HG02981 (cell line): ENCODE data around the gene TTLL13.
A peak's percentile ranks its signal among the peaks of the same experiment; 100 is the strongest.

Experiments
- ATAC-seq: cut with Tn5 transposase; IDR thresholded peaks from one replicate; pipeline ENCODE4 v1.9.1; 2021; ENCODE audit warnings: mild to moderate bottlenecking, moderate library complexity; ENCODE audit not compliant: unreplicated experiment

Gene TTLL13, protein sequence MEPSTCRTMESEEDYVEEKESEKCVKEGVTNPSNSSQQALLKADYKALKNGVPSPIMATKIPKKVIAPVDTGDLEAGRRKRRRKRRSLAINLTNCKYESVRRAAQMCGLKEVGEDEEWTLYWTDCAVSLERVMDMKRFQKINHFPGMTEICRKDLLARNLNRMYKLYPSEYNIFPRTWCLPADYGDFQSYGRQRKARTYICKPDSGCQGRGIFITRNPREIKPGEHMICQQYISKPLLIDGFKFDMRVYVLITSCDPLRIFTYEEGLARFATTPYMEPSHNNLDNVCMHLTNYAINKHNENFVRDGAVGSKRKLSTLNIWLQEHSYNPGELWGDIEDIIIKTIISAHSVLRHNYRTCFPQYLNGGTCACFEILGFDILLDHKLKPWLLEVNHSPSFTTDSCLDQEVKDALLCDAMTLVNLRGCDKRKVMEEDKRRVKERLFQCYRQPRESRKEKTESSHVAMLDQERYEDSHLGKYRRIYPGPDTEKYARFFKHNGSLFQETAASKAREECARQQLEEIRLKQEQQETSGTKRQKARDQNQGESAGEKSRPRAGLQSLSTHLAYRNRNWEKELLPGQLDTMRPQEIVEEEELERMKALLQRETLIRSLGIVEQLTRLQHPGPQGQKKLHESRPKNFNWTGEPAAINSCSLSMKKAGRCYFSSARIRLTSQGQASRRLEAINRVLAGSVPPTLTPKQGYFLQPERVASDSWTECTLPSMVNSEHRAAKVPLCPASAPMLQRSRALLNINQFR

DNA sequence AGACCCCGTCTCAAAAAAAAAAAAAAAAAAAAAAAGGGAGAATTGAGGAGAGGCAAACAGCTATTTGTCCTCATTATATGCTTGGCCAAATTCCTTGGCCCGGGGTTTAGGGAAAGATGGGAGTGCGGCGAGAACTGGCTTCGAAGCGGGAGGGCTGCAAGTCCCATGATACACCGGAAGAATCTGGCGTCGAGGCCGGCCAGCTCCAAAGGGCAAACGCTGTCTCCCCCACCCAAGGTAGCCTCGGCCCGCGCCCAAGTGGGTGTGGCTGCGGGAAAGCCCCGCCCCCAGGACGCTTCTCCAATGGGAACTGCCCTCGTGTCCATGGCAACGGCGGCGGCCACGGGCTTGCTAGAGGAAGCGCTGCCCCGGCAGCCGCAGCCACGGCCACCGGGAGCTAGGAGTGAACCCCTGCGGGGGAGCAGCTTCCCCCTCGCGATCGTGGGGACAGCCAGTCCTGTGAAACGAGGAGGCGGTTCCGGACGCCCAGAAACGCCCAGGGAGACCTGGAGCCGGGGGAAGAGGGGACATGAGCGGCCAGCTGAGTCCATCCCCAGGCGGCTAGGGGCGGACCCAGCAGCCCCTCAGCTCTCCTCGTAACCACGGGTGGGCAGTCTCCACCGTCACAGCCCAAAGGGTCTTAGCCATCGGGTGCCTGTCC, at the start of gene TTLL13:
Gene TTLL13, plus strand, starts transcription at position 354 of the 661 bp plus-strand sequence. CDS start 1,075 bp downstream, outside the sequence.
- ATAC-seq = peak; percentile 86

DNA sequence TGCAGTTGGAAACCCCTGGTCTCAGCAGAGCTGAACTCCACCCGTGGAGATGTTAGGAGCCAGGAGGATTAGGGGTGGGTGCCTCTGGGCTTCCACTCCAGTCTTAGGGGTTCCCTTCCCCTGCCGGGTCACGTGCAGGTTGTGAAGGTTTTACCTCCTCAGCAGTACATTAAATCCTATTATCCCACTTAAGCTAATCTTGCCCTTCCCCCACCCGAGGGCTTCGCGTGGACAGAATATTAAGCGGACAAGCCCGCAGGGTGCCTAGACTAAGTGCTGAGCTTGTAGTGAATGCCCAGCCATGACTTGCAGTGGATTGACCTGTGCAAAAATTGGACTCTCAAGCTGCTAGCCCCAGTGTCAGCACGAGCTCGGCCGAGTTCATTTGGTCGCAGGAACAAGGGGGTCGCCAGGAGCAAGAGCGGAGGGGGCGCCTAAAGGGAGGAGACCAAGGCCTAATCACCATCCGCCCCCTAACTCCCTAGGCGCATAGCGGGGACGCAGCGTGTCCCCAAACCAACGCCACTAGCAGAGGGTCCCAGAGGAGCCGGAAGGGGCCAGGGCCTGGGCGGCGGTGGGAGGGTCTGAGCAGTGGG, 48.7 kb upstream of the TTLL13 start:
- peak; percentile 27 for ATAC-seq

DNA sequence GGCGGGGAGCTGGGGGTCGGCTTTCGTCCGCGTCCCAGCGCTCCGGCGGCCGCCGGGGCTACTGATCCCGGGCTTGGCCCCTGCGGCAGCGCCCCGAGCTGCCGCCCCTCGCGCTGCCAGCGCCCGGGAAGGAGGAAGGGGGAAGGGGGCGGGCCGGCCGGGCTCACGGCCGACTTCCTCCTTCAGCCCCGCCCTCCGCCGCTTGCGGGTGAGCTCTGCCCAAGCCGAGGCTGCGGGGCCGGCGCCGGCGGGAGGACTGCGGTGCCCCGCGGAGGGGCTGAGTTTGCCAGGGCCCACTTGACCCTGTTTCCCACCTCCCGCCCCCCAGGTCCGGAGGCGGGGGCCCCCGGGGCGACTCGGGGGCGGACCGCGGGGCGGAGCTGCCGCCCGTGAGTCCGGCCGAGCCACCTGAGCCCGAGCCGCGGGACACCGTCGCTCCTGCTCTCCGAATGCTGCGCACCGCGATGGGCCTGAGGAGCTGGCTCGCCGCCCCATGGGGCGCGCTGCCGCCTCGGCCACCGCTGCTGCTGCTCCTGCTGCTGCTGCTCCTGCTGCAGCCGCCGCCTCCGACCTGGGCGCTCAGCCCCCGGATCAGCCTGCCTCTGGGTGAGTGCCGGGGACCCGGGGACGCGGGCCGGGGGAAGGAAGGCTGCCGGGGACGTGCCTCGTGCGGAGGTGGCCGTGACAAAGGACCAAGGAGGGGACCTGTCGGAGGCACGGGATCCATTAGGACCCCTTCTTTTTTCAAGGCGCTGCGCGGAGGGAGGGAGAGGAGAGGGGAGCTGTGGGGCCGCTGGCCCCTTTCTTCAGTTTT, 48.0 kb upstream of the TTLL13 start, which contains the start of gene SEMA4B:
Gene SEMA4B, plus strand, starts transcription at position 201 of the 814 bp plus-strand sequence. Its CDS starts 249 bp downstream, at position 450.
- ATAC-seq = peak; percentile 73

DNA sequence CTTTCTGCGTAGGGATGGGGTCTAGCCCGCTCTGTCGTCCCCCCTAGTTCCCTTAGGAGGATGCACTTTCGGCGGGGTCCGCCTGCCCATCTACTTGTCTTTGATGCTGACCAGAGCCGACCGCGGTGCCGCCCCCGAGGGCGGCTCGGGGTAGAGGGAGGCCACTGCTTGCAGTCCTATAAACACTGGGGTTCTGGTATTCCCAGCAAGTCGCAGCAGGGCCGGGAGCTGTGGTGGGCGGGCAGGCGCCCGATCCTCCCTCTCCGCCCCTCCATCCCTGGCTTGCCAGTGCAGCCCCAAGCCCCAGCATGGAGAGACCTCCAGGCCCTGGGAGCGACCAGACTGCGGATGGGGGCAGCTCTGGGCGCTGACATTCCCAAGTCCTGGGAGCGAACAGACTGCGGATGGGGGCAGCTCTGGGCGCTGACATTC, 47.4 kb upstream of the TTLL13 start:
- ATAC-seq = no peak

DNA sequence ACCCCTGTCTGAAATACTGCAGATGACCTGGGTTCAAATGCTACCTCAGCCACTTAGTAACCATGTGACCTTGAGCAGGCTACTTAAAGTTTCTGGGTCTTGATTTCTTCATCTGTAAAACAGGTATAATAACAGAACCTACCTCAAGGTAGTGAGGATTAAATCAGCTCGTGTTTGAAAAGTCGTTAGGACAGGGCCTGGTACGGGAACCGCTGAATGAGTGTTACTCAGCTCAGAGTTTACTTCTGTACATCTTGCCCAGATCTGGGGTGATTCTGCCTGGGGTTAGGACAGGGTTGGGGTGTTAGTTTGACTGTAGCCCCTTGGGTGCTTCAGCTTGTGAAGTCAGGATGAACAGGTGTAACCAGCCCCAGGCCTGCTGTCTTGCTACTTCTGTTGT, 46.4 kb upstream of the TTLL13 start:
- ATAC-seq = no peak

DNA sequence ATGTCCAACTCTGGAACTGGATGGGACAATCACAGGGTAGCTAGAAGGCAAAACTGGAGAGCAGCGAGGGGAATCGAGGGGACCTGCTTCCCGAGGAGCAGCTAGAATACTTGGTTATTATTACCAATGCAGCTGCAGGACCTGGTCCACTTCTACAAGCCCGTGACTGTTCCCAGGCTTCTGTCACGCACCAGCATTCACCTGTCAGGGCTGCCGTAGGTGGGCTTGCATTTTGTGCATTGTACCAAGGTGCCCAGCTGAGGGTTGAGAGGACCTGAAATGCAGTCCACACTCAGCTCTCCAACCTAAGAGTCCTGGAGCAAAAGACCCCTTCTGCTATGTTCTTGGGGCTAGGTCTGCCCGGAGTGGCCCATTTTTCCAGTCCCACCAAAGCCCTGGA, 45.9 kb upstream of the TTLL13 start:
- no peak for ATAC-seq

DNA sequence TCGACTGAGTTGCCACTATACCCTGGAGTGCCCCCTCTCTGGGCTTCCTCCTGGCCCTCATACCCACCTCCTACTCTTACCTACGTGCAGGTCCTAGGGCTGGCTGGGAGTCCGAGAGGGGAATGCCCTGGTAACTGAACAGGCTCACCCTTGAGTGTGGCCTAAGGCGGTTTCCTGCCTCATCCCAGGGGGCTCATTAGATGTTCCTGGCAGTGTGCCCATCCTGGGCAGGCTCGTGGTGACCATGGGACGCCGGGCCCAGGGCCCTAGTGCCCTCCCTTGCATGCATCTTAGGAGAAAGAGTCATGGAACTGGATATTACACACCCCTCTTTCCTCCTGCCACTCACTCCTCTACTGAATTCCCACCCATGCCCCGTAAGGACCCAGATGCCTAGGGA, 45.4 kb upstream of the TTLL13 start:
- ATAC-seq = no peak

DNA sequence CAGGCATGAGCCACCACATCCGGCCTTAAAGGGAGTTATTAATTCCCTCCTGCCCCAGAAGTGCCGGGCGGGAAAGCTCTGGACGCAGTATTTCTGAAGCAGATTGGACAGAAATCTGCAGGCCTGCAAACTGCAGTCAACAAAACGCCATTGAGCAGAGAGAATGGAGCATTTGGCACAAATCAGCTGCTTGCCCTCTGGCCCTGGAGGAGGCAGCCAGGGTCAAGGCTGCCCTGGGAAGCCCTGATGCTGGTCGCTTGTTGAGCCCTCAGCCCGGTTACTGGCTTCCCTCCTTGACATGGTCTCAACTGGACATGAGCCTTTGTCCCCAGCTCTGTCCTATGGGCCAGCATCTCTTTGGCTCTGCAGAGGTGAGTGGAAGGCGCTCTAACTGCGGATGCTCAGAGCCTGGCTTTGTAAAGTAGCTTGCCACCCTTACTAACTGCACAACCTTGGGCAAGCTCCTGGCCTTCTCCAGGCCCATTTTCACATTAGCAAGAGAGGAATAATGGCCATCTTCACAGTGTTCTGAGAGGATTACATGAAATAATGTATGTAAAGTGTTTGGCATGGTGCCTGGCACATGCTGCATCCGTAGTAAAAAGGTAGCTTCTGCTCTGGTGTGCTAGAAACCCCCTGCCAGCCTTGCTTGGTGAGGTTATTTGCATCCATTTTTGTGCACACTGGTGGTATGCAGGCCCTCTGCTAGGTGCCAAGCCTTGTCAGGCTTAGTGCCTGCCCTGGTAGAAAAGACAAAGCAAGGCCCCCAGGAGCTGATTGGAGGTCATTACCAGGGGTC, 44.1 kb upstream of the TTLL13 start:
- no peak for ATAC-seq

DNA sequence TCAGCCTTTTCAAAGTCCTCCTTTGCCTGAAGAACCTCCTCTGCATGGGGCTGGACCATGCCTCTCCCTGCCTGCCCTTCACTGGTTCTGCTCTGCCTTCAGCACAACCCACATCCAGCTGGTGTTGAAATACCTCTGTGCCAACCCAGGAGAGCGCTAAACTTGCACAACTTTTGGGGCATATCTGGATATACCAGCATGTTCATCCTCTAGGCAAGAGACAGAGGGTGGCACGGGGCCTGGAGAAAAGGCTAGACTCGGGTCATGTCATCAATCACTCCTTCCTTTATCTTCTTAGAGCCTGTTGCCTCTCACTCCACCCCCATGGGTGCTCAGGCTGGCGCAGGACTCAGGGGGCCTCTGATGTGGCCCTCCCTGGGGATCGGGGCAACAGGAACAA, 43.5 kb upstream of the TTLL13 start:
- ATAC-seq = no peak

DNA sequence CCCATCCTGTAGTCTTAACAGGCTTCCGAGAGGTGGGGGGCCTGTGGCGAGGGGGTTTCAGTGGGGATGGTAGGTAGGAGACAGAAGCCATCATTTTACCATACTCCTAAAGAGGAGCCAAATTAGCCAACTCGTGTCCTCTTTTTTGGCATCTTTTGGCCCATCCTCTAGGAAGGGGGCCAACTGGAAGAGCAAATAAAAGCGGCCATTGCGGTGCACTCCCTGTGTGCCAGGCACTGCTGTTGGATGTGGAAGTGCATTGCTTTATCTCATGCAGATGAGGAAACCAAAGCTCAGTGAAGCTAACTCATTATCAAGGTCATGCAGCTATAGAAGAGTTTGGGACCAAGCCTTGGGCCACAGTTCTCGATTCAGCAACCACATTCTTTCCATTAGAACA, 42.1 kb upstream of the TTLL13 start:
- ATAC-seq = no peak

DNA sequence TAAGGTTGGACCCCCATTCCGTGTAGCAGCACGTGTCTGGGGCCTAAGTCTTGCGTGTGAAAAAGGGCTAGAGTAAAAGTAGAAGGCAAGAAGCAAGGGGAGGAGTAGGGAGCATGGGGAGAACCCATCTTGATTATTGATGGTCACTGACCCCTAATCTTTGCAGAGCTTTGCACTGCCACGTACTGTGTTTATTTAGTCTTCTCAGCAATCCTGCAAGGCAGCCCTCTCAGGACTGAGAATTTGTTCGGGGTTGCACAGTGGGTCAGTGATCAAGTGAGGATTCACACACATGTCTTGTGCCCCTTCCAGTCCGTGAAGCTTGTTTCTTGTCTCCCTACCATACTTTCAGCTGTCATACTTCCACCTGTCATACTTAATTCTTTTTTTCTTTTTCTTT, 41.0 kb upstream of the TTLL13 start:
- no peak for ATAC-seq

DNA sequence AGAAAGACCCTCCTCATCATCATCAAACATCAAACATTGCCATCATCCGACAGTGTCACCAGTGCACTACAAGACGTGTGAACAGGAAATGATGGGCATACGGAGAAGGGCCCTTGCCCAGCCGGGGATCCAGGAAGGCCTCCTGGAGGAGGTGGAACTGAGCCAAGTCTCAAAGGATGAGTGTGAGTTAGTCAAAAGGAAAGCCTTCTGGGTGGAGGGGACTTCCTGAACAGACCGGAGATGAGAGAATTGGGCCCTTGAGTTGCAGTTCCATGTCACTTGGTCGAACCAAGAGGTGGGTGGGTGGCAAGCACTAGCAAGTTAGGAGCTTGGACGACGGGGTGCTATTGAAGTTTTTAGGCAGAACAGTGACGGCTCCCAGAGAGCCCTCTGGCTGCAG, 39.8 kb upstream of the TTLL13 start:
- ATAC-seq = no peak

DNA sequence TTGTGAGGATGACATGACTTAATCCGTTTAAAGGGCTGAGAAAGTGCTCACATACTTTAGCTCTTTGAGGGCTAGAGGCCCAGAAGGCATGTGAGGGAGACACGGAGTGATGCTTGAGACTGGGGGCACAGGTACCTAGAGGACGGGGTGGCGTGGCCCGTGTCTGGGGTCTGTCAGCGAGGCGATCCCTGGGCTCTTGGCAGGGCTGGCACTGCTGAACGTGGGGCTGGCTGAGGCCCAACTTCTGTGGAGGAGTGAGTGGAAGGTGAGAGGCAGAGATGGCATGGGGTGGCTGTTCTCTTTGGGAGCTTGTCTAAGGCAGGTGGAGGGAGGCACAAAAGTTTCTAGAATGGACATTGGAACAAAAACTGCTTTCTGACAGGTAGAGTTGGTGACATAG, 38.8 kb upstream of the TTLL13 start:
- ATAC-seq = no peak

DNA sequence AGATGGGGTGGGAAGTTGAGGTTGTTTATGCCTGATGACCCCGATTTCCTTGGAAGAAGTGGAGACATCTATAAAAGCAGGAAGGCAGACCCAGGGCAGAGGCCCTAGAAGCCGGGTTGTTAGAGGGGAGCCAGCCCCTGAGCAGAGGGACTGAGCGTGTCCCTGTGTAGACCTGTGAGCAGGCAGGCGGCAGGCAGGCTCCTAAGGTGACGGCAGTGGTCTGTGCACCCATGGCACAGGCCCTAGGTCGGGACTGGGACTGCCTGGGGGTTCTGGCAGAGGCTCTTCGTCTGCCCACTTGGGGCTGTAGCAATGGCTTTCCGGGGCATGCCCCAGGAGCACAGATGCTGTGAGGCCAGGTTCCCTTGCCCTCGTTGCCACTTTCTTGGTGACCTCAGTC, 38.3 kb upstream of the TTLL13 start:
- no peak for ATAC-seq

DNA sequence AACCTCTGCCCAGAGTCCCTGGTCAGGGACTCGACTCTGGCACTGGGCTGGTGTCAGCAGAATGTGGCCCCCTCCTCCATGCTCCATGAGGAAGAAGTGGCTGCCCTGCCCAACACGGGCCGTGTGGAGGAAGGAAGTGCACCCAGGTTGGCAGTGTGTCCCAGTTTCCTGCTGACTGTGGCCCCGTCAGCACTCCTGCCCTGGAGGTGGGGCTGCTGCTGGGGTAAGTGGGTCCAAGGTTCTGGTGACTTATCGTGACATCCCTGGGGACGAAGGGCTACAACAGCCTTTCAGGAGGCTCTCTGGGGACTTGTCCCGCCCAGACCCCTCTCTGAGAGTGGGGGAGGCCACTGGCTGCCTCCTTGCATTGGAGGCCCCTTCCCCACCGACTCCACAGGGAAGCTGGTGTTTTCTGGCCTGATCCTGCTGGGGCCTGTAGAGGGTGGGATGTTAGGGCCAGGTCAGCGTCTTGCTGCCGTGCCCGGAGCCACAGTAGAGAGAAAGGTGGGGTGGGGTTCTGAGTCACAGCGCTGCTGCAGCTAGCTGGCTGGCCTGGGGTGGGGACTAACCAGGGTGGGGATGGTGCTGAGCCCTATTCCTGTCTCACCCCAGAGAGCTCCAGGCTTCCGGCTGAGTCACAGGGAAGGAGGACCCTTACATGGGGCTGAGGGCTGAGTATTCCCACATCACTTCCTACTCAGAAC, 37.8 kb upstream of the TTLL13 start:
- no peak for ATAC-seq

DNA sequence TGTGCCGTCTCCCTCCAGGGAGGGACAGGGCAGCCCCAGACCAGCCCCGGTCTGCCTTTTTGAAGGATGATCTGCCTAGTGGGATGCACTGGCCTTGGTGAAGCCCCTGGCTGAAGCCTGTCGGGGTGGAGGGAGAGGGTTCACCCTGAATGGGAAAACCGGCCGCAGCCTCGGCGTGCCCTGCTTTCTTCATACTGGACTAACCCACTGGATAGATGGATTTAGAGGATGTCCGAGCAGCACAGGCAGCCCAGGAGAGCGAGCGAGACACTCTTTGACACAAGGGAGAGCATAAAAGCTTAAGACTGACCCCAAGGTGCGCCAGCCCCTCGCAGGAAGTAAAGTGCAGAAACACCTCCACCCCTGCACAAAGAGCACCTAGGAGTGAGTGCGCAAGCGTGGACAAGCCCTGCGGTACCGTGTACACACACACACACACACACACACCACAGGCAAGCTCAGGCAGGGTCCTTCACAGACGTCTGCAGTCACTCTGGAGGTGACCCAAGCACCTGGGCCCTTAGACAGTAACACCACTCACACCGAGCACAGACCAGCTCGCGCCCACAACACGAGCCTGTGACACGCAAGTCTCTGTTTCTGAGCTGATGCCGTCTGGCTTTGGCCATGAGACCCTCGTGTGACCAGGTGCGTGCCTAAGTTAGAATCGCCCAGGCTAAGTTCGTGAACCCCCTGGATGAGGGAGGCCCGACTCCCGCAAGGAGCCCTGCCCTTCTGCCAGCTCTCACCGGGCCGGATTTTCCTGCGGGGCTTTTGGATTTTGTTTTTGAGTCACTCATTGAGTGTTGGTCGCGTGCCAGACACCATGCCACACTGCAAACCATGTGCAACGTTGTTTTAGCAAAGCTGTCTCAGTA, 36.9 kb upstream of the TTLL13 start:
- no peak for ATAC-seq

DNA sequence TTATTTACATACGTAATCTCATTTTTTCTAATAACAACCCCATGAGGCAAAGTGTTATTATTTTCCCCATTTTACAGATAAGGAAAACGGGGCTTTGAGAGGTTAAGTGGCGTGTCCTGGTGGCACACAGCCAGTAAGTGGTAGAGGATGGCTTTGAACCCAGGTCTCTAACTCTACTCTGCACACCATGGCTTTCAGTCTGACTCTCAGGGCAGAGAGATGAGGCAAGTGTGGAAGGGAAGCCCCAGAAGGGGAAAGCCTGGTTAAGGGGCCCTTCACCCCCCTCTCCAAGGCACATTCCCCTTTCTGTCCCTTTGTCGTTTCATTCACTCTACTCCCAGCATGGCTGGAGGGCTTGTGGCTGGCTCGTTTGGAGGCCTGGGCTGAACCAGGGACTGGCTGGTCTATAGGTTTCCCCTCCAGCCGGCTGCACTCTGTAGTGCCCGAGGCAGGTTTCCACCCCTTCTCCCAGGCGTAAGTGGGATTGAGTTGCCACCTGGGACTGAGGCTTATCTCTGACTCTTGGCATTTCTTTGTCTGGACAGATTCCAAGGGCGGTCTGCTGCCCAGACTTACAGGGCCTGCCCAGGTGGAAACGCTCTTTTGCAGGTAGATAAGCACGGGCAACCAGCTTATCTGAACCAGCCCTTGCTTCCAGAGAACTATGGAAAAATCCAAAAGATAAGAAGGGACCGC, 36.1 kb upstream of the TTLL13 start:
- ATAC-seq = no peak
